NT2/D1 (cell line): ENCODE data around the gene AGO3.

Experiments used
- SUZ12 ChIP-seq: IDR thresholded peaks from 2 replicates; pipeline ENCODE4 v1.6.1; 2011; ENCODE audit not compliant: insufficient read length, insufficient read depth; ENCODE audit errors: extremely low read depth
- YY1 ChIP-seq: IDR thresholded peaks from 2 replicates; pipeline ENCODE4 v1.6.1; 2011; ENCODE audit not compliant: insufficient read length, insufficient read depth
- ZNF274 ChIP-seq: IDR thresholded peaks from 2 replicates; pipeline ENCODE4 v1.6.1; 2011; ENCODE audit warnings: mild to moderate bottlenecking, low read depth, low read length

GRCh38 chr1:36035154-36035553 lies 104.2 kb downstream of the AGO3 start:
- TF ChIP-seq YY1: no peak
- no peak for TF ChIP-seq ZNF274
- no peak for TF ChIP-seq SUZ12
